GM10266 (cell line): Measurements from ENCODE around the gene CEP70.
"Not testable (repeated sequence)": the region's sequence is repeated elsewhere in the genome, so short reads cannot be mapped to it uniquely, and the experiment has no call there.

ENCODE experiments used
- DNase-seq: peaks from one replicate; pipeline ENCODE4 v3.0.0; 2012; ENCODE audit errors: extremely low spot score
- CTCF ChIP-seq: IDR thresholded peaks from 2 replicates; pipeline ENCODE4 v1.5.1; 2012; ENCODE audit warnings: mild to moderate bottlenecking, low read depth; ENCODE audit not compliant: control insufficient read depth, insufficient read depth; ENCODE audit errors: missing control alignments

Gene CEP70

GRCh38 chr3:138539352-138539751 lies 54.7 kb downstream of the CEP70 start:
- no peak for DNase-seq
- TF ChIP-seq CTCF: no peak

GRCh38 chr3:138521445-138521844 lies 72.6 kb downstream of the CEP70 start:
- DNase-seq: not testable (repeated sequence)

GRCh38 chr3:138513090-138513843 lies 80.8 kb downstream of the CEP70 start:
- peak; percentile 44 for DNase-seq
- no peak for TF ChIP-seq CTCF

GRCh38 chr3:138511945-138512344 lies 82.1 kb downstream of the CEP70 start:
- DNase-seq: no peak
- TF ChIP-seq CTCF: no peak

GRCh38 chr3:138509586-138509985 lies 84.5 kb downstream of the CEP70 start:
- no peak for TF ChIP-seq CTCF
- DNase-seq: no peak

GRCh38 chr3:138507524-138507923 lies 86.5 kb downstream of the CEP70 start:
- DNase-seq: no peak
- no peak for TF ChIP-seq CTCF

- TF ChIP-seq CTCF: no peak
- DNase-seq: no peak
Observed at GRCh38 chr3:138498991-138499390, 95.1 kb downstream of the CEP70 start.

GRCh38 chr3:138497851-138498250 lies 96.2 kb downstream of the CEP70 start:
- DNase-seq: no peak
- TF ChIP-seq CTCF: no peak
